UCSD-AML1 (cell line): Measurements from ENCODE around the gene CHST15.

Experiments
- DNase-seq: peaks from one replicate; lab custom pipeline; 2025; ENCODE audit not compliant: unreplicated experiment; lab: John Stamatoyannopoulos, UW

Gene CHST15

DNA sequence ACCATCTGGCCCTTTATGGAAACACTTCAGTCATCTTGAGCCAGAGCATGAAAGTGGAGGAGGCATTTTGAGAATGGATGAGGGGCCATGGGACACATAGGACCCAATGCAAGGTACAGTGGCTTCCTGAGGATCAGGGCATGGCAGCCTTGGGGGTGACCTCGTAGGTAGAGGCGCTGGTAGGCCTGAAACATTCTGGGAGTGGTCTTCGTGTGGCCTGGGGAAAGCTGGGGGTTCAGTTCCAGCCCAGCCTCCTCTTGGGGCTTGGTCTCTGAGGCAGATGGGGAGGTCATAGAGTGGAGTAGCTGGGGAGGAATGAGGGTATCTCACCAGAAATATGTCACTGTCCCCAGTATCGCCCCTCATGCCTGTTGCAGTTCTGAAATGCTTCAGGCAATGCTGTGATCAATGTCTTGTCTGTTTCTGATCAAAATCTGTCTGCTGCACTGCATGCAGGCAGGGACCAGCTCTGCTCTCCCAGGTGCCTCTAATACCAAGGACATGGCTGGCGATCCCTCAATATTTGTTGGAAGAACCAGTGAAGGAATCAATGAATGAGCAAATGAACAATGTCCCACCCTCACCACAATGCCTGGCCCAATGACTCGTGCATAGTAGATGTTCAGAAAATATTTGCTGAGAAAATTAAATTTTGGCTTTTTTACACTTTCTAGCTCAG lies 90.9 kb downstream of the CHST15 start:
- no peak for DNase-seq

- no peak for DNase-seq
Measured at GRCh38 chr10:124001391-124002148, 91.8 kb downstream of the CHST15 start.

DNA sequence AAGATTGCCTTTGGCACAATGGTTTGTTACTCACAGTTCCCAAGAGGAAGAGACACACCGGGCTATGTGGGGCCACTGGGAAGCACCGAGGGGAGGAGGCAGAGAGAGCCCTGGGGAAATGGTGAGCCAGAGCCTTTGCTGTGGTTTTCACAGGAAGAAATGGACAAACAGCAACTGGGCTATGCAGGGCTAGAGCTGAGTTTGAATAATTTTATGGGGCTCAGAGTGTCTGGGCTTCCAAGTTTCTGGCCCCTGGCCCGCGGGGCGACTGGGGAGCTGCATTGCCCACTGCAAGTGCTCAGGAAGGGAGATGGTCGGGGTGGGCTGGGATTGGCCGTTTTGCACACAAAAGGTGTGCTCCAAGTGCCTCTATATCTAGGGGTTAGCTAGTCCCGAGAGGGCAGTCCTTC lies 92.6 kb downstream of the CHST15 start:
- no peak for DNase-seq

GRCh38 chr10:123999956-124000615 lies 93.3 kb downstream of the CHST15 start:
- DNase-seq, result no peak

DNA sequence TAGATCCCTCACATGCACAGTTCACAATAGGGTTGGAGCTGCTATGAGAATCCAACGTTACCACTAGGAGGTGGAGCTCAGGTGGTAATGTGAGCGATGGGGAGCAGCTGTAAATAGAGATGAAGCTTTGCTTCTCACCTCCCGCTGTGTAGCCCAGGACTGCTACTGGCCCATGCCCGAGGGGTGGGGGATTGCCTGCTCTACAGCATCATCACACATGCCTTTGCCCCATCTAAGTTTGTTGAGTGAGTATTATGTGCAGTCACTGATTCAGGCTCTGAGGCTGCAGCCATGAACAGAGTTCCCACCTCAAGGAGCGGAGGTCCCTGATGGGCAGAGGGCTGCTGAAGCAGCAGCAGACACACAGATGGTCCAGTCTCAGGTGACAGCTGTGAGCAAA lies 94.1 kb downstream of the CHST15 start:
- DNase-seq, result no peak

DNA sequence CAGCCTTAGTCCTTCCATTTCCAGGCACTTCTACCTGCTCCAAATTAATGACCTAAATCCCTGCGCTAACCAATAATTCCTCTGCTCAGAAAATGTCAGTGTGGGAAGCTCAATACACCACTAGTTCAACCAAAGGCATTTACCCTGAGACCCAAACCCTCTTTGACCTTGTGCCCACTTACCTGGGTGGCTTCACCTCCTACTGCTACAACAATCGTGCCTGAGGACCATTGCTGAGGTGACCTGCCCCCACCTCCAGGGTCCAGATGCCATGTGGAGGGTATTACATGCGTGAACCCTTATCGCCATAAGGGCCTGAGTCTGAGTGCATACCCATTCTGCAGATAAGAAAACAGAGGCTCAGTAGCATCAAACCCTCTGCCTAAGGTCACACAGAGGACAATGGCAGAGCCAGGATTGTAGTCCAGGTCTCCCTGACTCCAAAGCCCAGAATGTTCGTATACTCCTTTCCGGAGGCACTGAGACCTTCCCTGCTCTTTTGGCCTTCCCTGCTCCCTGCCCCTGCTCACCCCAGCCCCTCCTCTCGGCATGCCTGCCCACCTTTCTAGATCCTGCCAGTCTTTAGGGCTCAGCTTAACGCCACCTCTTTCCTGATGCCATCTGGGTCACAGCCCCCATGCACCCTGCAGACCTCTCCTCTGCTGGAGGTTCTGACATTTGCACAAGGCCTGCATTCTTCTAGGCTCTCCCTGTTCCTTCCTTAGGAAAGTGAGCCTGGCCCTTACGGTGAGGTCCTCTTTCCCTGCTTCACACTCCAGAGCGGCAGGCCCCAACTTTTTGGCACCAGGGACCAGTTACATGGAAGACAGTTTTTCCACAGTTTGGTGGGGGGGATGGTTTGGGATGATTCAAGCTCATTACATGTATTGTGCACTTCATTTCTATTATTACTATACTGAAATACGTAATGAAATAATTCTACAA lies 94.9 kb downstream of the CHST15 start:
- no peak for DNase-seq

- no peak for DNase-seq
Measured at GRCh38 chr10:123997486-123998196, 95.8 kb downstream of the CHST15 start.

- no peak for DNase-seq
Measured at GRCh38 chr10:123997013-123997412, 96.4 kb downstream of the CHST15 start.

DNA sequence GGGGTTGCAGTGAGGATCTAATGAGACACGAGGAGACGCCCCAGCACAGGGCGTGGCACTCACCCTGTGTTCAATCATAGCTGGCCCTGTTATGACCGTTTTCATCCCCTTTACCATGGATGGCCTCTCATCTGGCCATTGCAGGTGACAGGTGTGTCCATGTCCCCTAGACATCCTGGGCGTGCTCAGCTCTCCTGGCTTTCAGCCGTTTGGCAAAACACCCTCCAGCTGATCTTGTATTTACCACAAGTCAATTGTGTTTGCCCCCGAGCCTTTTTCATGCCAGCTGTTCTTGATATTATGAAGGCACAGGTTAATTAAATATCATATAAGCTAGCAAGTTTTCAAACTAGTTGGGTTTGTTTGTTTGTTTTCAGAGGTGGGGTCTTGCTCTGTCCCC lies 97.1 kb downstream of the CHST15 start:
- DNase-seq, result no peak

DNA sequence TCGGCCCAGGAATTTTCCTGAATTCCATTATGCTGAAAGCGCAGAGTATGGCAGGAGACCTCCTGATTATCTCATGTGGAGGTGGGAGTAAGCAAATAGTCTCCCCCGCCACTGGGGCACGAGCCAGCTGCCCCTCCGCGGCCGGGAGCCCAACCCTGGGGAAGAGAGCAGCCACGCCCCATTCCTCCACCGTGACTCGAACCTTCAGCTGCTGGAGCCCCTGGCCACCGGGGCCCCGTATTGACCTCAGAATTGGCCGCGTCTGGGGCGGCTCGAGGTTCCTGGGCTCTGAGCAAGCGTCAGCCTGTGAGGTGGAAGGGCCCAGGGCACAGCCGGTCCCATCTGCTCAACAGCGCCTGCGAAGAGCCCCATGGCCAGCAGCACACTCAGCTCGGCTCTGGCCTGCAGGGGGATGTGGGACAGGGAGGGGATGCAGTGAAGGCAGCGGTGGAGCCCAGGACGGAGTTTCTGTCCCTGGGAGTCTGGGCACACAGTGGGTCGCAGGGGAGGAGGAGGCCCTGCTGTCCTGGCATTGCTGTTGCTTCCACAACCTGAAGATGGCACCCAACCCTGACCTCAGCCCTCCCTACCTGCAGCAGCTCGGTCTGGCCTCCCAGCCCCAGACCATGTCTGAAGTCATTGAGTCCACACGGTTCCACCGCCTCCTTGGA lies 97.8 kb downstream of the CHST15 start:
- DNase-seq, result no peak

GRCh38 chr10:123995082-123995460 lies 98.3 kb downstream of the CHST15 start:
- no peak for DNase-seq

DNA sequence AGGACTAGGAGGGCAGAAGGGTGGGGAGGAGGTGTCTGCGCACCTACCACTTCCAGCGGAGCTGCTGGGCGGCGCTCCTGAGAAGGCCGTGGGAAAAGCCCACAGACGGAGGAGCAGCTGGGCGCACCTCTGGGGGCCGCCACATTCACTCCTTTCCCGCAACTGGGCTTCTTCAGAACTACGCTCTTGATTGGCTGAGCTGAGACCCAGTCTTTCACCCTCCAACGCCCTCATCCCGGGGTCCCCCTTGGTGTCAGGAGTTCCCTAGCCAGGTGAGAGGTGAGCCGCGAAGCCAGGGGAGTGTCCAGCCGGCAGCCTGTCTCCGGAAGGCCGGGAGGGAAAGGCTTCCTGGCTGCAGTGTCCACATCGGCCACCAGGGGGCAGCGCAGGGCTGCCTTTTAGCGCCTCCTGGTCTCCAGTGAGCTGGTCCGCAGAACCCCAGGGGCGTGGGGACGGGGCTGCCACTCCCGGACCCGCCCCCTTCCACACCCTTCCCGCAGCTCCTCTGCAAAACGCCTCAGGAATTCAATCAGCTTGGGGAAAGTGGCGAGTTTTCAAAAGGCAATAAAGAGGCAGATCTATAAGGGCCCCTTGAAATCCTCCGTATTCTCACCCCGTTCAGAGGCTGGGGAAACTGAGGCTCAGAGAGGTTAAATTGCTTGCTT lies 98.8 kb downstream of the CHST15 start:
- DNase-seq, result peak; percentile 79

DNA sequence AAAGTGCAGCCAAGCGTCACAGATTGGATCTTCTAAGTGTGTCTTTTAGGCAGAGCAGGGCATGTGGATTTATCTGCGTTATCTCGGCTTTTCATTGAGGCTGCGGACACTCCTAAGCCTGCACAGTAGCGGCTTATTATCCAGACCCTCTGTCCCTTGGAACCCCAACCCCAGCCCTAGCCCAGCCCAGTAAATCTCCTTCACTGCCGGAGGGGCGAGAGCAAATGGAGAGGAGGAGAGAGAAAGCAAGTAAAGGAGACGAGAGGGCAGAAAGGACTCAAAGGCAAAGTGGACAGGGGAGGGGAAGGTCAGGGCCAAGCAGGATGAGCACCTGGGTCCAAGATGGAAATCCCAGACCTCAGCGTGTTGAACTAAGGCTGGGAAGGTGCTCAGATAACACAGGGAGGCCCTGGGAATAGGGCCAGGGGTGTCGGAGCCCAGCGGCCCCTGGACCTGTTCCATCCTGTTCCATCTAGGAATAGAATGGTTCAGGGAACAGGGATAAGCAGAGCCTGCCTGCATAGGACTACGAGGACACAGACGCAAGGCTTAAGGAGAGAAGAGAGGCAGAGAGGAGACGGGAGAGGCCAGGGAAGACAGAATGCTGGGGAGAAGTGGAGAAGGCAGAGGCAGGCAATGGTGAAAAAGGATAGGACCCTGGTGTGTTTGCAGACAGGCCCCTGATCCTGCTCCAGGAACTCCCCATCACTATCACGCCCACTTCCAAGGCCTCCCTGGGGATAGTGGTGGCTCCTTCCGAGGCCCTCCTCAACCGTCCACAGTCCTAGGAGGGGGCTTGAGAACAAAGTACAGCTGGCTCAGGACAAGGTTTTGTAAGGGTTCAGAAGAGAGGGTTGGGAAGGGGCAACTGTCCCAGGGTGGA lies 99.6 kb downstream of the CHST15 start:
- DNase-seq, result no peak

- DNase-seq, result no peak
Measured at GRCh38 chr10:123991611-123992570, 101.5 kb downstream of the CHST15 start.

DNA sequence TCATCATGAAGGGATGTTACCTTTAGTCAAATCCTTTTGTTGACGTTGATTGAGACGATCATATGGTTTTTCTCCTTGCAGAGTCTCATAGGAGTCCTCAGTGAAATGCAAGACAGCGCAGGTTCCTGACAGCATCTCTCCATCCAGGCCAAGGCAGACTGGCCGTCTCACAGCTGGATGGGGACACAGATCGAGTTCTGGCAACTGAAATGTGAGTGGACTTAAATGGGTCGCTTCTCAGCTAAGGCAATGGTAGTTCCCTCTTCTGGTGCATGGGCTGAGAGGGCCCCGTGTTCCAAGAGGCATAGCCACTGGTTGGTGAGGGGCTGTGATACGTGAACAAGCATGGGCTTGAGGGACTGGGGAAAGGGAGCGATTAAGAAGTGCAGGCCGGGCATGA lies 102.5 kb downstream of the CHST15 start:
- DNase-seq, result no peak

DNA sequence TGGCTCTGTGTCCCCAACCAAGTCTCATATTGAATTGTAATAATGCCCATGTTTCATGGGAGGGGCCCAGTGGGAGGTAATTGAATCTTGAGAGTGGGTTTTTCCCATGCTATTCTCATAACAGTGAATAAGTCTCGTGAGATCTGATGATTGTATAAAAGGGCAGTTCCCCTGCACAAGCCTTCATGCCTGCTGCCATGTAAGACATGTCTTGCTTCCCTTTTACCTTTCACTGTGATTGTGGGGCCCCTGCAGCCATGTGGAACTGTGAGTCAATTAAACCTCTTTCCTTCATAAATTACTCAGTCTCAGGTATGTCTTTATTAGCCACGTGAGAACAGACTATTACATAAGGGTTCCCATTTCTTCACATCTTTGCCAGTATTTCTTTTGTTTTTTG lies 104.7 kb downstream of the CHST15 start:
- DNase-seq, result no peak

- DNase-seq, result no peak
Measured at GRCh38 chr10:123986736-123987135, 106.7 kb downstream of the CHST15 start.
